ENCODE results near the gene CLSTN1. TPM values are rescaled to one million over a fixed set of nuclear protein-coding genes. Genes with fewer than 3 reads are reported as not detected.

CLSTN1 gene
- total and polyA plus RNA-seq, 2 donors (not counting 1 experiment from before 2014, with no cell fraction given) = 34.9 to 81.4 TPM

GRCh38 chr1:9826616-9827015 is 2.9 kb upstream of the CLSTN1 start:
- Histone ChIP-seq H3K4me3 (ENCODE audit: control extremely low read depth in 1 of 5, extremely low read depth in 1 of 5, insufficient read depth in 1 of 5, low read depth in 2 of 5, low read length in 4 of 5) (no peak overlapping the region), H3K27ac (ENCODE audit: low read length in 2 of 2) (no peak overlapping the region), H3K9ac (ENCODE audit: low read length) (no peak overlapping the region), H2AFZ (ENCODE audit: insufficient read depth, low read depth, low read length, poor library complexity, severe bottlenecking) (no peak overlapping the region), H3K4me1 (ENCODE audit: control insufficient read depth in 2 of 2, insufficient read depth in 2 of 2, low read length in 2 of 2) (peaks cover 29 to 33% of the 10 kb centered on the region in 2 donors), H3K9me3 (ENCODE audit: control extremely low read depth in 1 of 3, control insufficient read depth in 2 of 3, insufficient read depth in 1 of 3, low read length in 2 of 3) (peaks cover 0 to 5% (median 0%) of the 10 kb centered on the region in 3 donors), H3K27me3 (replicated peaks in 1 of 4; ENCODE audit: control extremely low read depth in 1 of 4, control insufficient read depth in 3 of 4, insufficient read depth in 4 of 4, low read length in 3 of 4) (no peaks in the 10 kb centered on the region), H3K79me2 (ENCODE audit: control insufficient read depth, insufficient read depth, low read length) (peaks cover 5% of the 10 kb centered on the region), H3K4me2 (replicated peaks; ENCODE audit: low read depth, low read length, poor library complexity, severe bottlenecking) (no peak overlapping the region), H3K36me3 (replicated peaks in 1 of 2; ENCODE audit: control extremely low read depth in 1 of 2, control insufficient read depth in 1 of 2, extremely low read depth in 1 of 2, insufficient read depth in 2 of 2, low read length in 1 of 2) (no peaks in the 10 kb centered on the region), H4K20me1 (ENCODE audit: control insufficient read depth, insufficient read depth, low read length, poor library complexity, severe bottlenecking) (peaks cover 13% of the 10 kb centered on the region)
- peak; percentile 21 for DNase-seq
- peak overlapping the region; percentile 76 for H3K27ac Mint-ChIP-seq
- H3K4me1 Mint-ChIP-seq = peaks cover 31% of the 10 kb centered on the region
- WGBS (ENCODE audit: insufficient coverage) = no CpG with 5 or more reads among the region's 3 CpGs
- TF ChIP-seq EZH2 (IDR thresholded peaks at IDR 0.05; ENCODE audit: borderline replicate concordance, insufficient read depth, low read depth, low read length, poor library complexity, severe bottlenecking) (no peak), CTCF (IDR thresholded peaks at IDR 0.05) (no peak)
- no peak overlapping the region for H3K4me3 Mint-ChIP-seq
- no peak for ATAC-seq (ENCODE audit: low read depth)
- H3K27me3 Mint-ChIP-seq = no peaks in the 10 kb centered on the region
- CTCF ChIA-PET = interaction anchor here (1.2 to 2.5 kb wide), 3 partner anchors 41 to 200 kb away, joined by 4 to 13 read pairs (median 6); no protein-coding TSS in a partner anchor
- intact Hi-C loops (cut with micrococcal nuclease) = no loop called here
- POLR2A ChIA-PET = interaction anchor here (1.6 kb wide), 1 partner anchor 24 kb away, joined by 4 read pairs; no protein-coding TSS in a partner anchor
- H3K9me3 Mint-ChIP-seq (ENCODE audit: insufficient read depth) = no peaks in the 10 kb centered on the region

DNA sequence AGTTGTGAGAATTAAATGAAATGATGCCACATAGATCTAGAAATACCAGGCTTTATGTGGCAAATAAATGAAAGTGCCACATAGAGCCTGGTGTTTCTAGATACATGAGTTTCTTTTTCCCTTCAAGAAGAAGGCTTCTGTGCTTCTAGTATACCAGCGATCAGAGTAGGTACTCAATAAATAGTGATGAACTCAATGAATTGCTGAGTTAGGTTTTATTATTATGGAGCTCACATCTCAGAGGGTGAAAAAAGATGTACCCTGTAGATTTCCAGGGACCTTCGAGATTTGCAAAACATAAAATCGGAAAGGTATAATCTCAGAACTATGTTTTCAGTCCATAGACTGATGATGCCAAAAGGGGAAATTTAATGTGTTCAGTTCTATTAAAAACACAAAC is 2.3 kb upstream of the CLSTN1 start:
- ChIA-PET POLR2A (no interaction called here), CTCF (interaction anchor here (1.2 to 2.5 kb wide), 4 partner anchors 21 to 200 kb away, joined by 3 to 13 read pairs (median 5); no protein-coding TSS in a partner anchor)
- no CpG with 5 or more reads among the region's 3 CpGs for WGBS (ENCODE audit: insufficient coverage)
- peak overlapping the region; percentile 85 for H3K4me3 Mint-ChIP-seq
- DNase-seq (no peak), ATAC-seq (ENCODE audit: low read depth) (no peak)
- H4K20me1 ChIP-seq (ENCODE audit: control insufficient read depth, insufficient read depth, low read length, poor library complexity, severe bottlenecking) = peaks cover 18% of the 10 kb centered on the region
- H2AFZ ChIP-seq (ENCODE audit: insufficient read depth, low read depth, low read length, poor library complexity, severe bottlenecking) = peak overlapping the region; percentile 98
- no peaks in the 10 kb centered on the region for H3K27me3 Mint-ChIP-seq
- intact Hi-C loops (cut with micrococcal nuclease) = no loop called here
- peaks cover 33 to 38% of the 10 kb centered on the region in 2 donors for H3K4me1 ChIP-seq (ENCODE audit: control insufficient read depth in 2 of 2, insufficient read depth in 2 of 2, low read length in 2 of 2)
- no peak overlapping the region for H3K4me3 ChIP-seq (ENCODE audit: control extremely low read depth in 1 of 5, extremely low read depth in 1 of 5, insufficient read depth in 1 of 5, low read depth in 2 of 5, low read length in 4 of 5)
- H3K9me3 Mint-ChIP-seq (ENCODE audit: insufficient read depth) = no peaks in the 10 kb centered on the region
- peaks cover 32% of the 10 kb centered on the region for H3K4me1 Mint-ChIP-seq
- no peaks in the 10 kb centered on the region for H3K27me3 ChIP-seq (replicated peaks in 1 of 4; ENCODE audit: control extremely low read depth in 1 of 4, control insufficient read depth in 3 of 4, insufficient read depth in 4 of 4, low read length in 3 of 4)
- no peak overlapping the region for H3K4me2 ChIP-seq (replicated peaks; ENCODE audit: low read depth, low read length, poor library complexity, severe bottlenecking)
- peaks cover 0 to 5% (median 0%) of the 10 kb centered on the region in 3 donors for H3K9me3 ChIP-seq (ENCODE audit: control extremely low read depth in 1 of 3, control insufficient read depth in 2 of 3, insufficient read depth in 1 of 3, low read length in 2 of 3)
- no peak overlapping the region for H3K9ac ChIP-seq (ENCODE audit: low read length)
- peak overlapping the region; percentile 46 to 73 for H3K27ac ChIP-seq (ENCODE audit: low read length in 2 of 2)
- H3K79me2 ChIP-seq (ENCODE audit: control insufficient read depth, insufficient read depth, low read length) = peaks cover 10% of the 10 kb centered on the region
- no peaks in the 10 kb centered on the region for H3K36me3 ChIP-seq (replicated peaks in 1 of 2; ENCODE audit: control extremely low read depth in 1 of 2, control insufficient read depth in 1 of 2, extremely low read depth in 1 of 2, insufficient read depth in 2 of 2, low read length in 1 of 2)
- TF ChIP-seq EZH2 (IDR thresholded peaks at IDR 0.05; ENCODE audit: borderline replicate concordance, insufficient read depth, low read depth, low read length, poor library complexity, severe bottlenecking) (no peak), CTCF (IDR thresholded peaks at IDR 0.05) (no peak)
- peak overlapping the region; percentile 88 for H3K27ac Mint-ChIP-seq

Data from B cell (primary cell).